Medulla oblongata (tissue), 1 donor: Measurements from ENCODE around the gene NRG2.
A peak's percentile ranks its signal among the peaks of the same experiment; 100 is the strongest.

ENCODE experiments used
- DNase-seq: peaks from one replicate; pipeline ENCODE4 v3.0.0-alpha.2; 2015; ENCODE audit errors: extremely low spot score

Gene NRG2

DNA sequence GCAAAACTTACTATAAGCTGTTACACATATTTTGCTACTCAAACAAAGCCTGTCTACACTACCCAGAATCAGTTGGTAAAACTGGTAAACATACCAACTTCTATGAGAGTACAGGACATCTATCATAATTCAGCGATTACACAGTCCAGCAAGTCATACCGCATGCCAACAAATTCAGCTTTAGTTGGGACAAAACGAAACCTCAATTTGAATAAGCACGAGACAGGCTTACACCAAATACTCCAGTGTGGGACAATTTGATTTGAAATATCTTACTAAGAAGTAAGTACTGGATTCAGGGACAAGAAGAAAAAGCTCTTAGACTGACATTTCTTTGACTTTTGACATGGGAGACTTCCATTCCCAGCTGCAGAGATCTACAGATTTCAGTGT, 2.0 kb downstream of the NRG2 start:
- peak; percentile 40 for DNase-seq

DNA sequence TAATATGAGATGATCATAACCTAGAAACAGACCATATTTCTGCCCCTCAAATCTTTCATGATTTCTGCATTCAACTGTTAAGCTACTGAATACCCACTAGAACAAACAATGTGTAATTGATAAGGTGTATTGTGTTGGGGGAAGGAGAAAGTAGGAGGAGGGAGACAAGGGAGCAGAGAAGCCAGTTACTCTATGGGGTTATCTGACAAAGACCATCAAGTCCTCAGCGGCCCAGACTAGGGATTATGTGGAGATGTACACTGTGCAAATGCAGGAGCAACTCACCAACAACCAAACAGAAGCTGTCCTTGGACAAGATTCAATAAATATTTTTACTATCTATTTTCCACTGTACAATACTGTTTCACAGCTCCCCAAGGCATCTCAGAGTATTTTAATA, 2.7 kb downstream of the NRG2 start:
- DNase-seq = peak; percentile 31

- DNase-seq = peak; percentile 38
These were observed 3.5 kb downstream of the NRG2 start for GRCh38 chr5:140039561-140039960.

GRCh38 chr5:140038373-140038957, 4.6 kb downstream of the NRG2 start:
- DNase-seq = peak; percentile 59

GRCh38 chr5:140037012-140037411, 6.1 kb downstream of the NRG2 start:
- DNase-seq = peak; percentile 79

GRCh38 chr5:140035881-140036280, 7.2 kb downstream of the NRG2 start:
- DNase-seq = no peak

DNA sequence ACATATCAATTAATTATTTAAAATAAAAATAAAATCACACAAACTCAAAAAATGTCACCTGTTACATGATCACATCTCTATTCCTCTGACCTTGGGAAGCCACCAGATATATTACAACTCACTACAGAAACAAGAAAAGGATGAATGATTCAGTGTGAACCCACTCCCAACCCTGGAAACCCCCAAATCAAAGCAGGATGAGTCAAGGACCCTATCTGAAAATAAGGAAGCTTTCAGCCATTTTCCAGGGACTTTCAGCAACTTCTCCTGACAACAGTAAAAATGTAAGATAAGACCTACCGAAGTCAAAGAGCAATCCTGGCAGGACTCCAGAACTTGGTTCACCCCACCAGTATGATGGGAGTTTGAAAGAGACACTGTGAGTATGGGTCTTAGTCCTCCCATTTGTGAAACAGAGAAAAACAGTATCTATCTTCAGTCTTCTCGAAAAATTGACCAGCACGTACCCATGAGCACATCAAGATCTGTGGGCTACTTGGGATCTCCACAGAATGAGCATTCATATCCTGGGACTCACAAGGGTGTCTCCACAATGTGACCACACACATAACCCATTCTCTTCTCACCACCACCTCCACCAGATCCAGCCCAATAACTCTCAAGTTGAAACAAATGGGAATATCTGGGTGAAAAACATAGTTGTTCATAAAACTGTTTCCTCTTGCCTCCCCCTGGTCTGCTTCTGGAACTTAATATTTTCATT, 9.9 kb downstream of the NRG2 start:
- no peak for DNase-seq

- DNase-seq = no peak
These were observed 10.8 kb downstream of the NRG2 start for GRCh38 chr5:140032296-140032695.

DNA sequence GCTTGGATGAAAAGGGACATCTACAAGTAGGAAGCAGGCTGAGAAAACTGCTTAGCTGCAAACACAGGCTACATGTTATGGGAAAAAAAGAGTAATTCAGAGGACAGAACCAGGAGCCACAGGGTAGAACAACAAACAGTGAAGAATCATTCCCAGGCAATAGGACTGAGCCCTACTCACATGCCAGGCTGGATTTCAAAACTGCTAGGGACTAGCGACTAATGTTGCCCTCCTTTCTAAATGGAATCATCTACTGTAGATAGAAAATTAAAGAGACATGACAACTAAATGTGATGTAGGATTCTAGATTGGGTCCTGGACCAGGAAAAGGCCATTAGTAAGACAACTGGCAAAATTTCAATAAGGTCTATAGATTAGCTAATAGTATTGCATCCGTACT, 15.3 kb downstream of the NRG2 start:
- DNase-seq = no peak

GRCh38 chr5:140025736-140026135, 17.4 kb downstream of the NRG2 start:
- DNase-seq = no peak

DNA sequence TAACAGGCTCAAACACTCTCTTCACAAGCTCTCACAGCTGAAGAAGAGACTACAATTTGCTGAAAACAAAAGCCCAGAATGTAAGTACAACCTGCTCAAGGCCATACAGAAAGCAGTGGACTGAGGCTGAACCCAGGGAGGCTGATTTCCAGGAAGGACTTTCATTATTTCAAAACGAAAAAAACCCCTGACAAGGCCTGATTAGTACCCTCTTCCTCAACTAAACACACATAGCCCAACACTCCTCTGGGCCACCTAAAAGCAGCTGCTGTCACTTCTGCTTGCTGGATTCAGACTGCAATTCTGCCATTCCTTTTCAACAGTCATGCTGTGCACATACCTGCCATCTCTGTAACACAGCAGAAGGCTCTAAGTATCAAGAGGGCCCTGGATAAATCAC, 18.2 kb downstream of the NRG2 start:
- DNase-seq = no peak

GRCh38 chr5:140023611-140024191, 19.4 kb downstream of the NRG2 start:
- DNase-seq = no peak

DNA sequence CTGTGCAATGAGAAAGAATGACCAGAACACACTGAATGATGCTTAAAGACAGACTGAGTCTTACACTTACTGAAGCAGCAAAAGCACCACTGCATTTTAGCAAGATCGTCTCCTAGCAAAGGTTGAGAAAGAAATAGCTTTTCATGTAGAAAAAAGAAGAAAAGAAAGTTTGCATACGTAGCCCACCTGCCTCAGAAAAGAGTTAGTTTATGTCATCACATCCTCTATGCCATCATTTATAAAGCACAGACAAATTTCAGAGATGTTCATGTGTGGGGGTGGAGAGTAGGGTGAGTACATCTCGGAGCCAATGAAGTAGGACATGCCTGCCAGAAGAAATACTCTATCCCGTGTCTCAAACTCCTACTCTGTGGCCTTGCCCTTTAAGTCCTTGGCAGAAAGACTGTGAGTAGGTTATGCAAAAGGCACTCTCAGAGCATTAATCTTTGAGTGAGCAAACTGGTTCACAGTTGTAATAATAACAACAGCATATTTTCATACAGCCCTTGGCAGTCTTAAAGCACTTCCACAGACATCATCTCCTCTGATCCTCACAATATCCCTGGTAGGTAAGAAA, 22.4 kb downstream of the NRG2 start:
- no peak for DNase-seq

- no peak for DNase-seq
These were observed 24.0 kb downstream of the NRG2 start for GRCh38 chr5:140018920-140019644.

DNA sequence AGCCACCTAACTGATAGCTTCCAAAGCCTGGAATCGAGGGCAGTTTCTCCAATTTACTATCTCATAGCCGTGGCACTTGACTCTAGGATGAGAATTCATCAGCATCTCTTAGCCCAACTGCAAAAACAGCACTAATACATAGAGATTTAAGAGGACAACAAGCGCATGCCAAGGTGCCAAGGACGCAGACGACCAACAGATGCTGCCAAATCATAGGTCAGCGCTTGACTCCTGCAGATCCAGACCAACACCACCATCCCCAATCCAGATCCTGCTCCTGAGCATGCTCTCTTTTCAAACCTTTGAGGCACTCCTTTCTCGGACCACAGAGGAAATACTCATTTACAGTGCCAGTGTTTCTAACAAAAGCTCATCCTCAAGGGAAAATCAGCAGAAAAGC, 24.6 kb downstream of the NRG2 start:
- DNase-seq = no peak

DNA sequence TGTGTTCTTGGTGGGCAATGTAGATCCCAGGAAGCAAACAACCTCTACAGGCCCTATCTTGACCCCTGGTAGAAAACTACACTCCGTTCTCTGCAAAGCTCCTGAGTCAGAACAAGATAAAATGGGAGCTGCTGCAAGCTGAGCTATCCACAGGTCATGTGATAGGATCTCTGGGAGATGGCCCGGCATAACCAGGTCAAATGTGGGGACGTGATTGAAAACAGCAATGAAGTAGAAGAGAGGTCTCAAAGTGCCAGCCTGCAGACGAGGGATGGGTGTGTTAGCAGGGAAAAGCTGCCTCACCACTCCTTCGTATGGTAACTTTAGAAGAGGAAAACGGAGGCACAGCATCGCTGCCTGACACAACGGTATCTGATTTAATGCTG, 25.0 kb downstream of the NRG2 start:
- no peak for DNase-seq

GRCh38 chr5:140017397-140018095, 25.6 kb downstream of the NRG2 start:
- DNase-seq = no peak

DNA sequence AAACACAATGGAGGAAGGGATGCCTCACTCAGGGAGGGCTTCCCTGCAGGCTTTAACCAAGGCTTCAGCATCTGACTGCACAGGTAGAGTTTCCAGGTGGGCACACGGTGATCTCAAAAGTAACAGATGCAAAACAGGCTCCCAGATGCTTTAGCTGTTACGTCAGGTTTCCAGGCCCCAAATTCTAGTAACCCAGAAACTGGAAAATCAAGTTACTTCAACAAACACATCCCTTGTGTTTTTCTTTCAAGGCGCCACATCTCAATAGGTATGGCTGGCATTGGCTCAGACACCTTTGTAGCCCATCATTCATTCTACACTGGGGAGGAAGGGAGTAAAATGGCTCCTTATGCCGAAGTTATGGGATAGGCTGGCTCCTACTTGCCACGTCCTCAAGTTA, 27.4 kb downstream of the NRG2 start:
- no peak for DNase-seq

DNA sequence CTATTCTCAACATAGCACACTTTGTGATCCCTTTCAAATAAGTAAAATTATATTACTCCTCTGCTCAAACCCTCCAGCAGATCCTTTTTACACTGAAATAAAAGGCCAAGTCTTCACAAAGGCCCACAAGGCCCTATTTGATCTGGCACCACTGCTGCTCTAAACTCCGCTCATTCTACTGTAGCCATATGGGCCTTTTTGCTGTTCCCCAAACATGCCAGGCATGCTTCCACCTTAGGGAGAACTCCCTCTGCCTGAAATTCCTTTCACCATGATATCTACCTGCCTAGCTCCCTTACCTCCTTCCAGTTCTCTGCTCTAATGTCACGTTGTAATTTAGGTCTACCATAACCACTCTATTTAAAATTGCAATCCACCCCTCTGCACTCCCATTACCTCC, 28.3 kb downstream of the NRG2 start:
- DNase-seq = no peak

- no peak for DNase-seq
These were observed 29.6 kb downstream of the NRG2 start for GRCh38 chr5:140013536-140013935.

GRCh38 chr5:140012443-140012842, 30.7 kb downstream of the NRG2 start:
- no peak for DNase-seq

DNA sequence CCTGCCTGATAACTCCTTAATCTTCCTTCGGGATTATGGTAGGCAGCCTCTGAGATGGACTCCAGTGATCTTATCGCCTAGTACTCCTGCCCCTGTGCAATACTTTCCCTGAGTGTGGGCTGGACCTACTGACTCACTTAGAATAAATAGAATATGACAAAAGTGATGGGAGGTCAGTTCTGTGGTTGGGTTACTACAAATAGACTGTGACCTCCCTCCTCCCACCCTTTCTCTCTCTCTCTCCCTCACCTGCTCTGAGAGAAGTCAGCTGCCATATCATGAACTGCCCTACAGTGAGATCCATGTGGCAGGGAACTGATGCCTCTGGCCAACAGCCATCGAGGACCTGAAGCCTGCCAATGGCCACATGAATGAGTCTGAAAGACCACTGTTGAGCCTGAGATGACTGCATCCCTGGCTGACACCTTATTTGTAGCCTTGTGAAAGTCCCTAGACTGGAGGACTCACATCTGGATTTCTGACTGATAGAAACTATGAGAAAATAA, 31.7 kb downstream of the NRG2 start:
- no peak for DNase-seq
